ENCODE measurements around the gene ARHGAP5.

The ARHGAP5 gene

GRCh38 chr14:32185097-32185496 lies 108.0 kb downstream of the ARHGAP5 start:
- no peaks in the 10 kb centered on the region for H3K79me2 ChIP-seq (ENCODE audit: low read length)
- H3K9me2 ChIP-seq (replicated peaks; ENCODE audit: insufficient read depth, low read length): no peaks in the 10 kb centered on the region
- no peak for DNase-seq
- TF ChIP-seq CTCF (IDR thresholded peaks at IDR 0.05; ENCODE audit: low read length): no peak
- no peak for TF ChIP-seq EZH2 (optimal IDR thresholded peaks at IDR 0.05; ENCODE audit: low read depth, low read length)
- no peak for TF ChIP-seq EZH2phosphoT487 (IDR thresholded peaks at IDR 0.05; ENCODE audit: low read length)
- H3K9me3 ChIP-seq (replicated peaks; ENCODE audit: insufficient read depth, low read length): no peaks in the 10 kb centered on the region
- peaks cover 14% of the 10 kb centered on the region for H3K4me1 ChIP-seq (ENCODE audit: low read length)
- no peaks in the 10 kb centered on the region for H3K36me3 ChIP-seq (replicated peaks; ENCODE audit: insufficient read depth, low read length)
- H3K9ac ChIP-seq (ENCODE audit: low read length): no peak overlapping the region
- no peak overlapping the region for H3K27ac ChIP-seq (ENCODE audit: low read length)
- H3K4me3 ChIP-seq (ENCODE audit: low read length): no peak overlapping the region
- no peaks in the 10 kb centered on the region for H4K20me1 ChIP-seq (ENCODE audit: insufficient read depth, low read length)
- peaks cover 3% of the 10 kb centered on the region; the same call in 1 of the 2 replicates for H3F3A ChIP-seq (ENCODE audit: insufficient read depth, low read length)
- H3K4me2 ChIP-seq (ENCODE audit: low read depth, low read length): no peak overlapping the region
- H2AFZ ChIP-seq (ENCODE audit: low read length): no peak overlapping the region
- H3K27me3 ChIP-seq (replicated peaks; ENCODE audit: insufficient read depth, low read length): no peaks in the 10 kb centered on the region

DNA sequence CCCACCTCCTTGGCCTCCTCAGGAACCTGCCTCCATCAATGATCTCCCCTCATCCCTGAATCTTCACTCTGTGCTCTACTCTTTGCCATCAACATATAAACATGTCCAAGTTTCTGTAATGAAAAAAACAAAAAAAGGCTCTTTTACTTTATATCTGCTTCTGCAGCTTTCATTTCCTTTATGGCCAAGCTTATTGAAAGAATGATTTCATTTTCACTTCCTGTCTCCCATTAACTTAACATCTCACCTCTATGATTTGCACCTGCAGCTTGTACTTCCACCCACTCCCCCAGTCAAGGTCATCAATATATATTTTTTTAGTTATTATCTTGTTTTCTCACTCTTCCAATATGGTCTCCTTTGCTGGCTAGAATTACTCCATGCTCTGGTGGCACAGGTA lies 109.1 kb downstream of the ARHGAP5 start:
- Histone ChIP-seq H3K79me2 (ENCODE audit: low read length) (no peaks in the 10 kb centered on the region), H3K4me1 (ENCODE audit: low read length) (peaks cover 14% of the 10 kb centered on the region), H3F3A (ENCODE audit: insufficient read depth, low read length) (peaks cover 3% of the 10 kb centered on the region; the same call in 1 of the 2 replicates), H3K36me3 (replicated peaks; ENCODE audit: insufficient read depth, low read length) (no peaks in the 10 kb centered on the region), H3K9ac (ENCODE audit: low read length) (no peak overlapping the region), H3K4me3 (ENCODE audit: low read length) (no peak overlapping the region), H3K27me3 (replicated peaks; ENCODE audit: insufficient read depth, low read length) (no peaks in the 10 kb centered on the region), H4K20me1 (ENCODE audit: insufficient read depth, low read length) (no peaks in the 10 kb centered on the region), H3K9me2 (replicated peaks; ENCODE audit: insufficient read depth, low read length) (no peaks in the 10 kb centered on the region), H3K9me3 (replicated peaks; ENCODE audit: insufficient read depth, low read length) (no peaks in the 10 kb centered on the region), H3K4me2 (ENCODE audit: low read depth, low read length) (peak overlapping the region; percentile 47; the same call in 1 of the 2 replicates), H2AFZ (ENCODE audit: low read length) (0 out of 2 replicates have a peak overlapping the region, but pooled peaks have one; percentile 23), H3K27ac (ENCODE audit: low read length) (peak overlapping the region; percentile 56; the same call in 1 of the 2 replicates)
- peak; percentile 49 for DNase-seq
- no peak for TF ChIP-seq EZH2 (optimal IDR thresholded peaks at IDR 0.05; ENCODE audit: low read depth, low read length)
- no peak for TF ChIP-seq EZH2phosphoT487 (IDR thresholded peaks at IDR 0.05; ENCODE audit: low read length)
- TF ChIP-seq CTCF (IDR thresholded peaks at IDR 0.05; ENCODE audit: low read length): no peak

DNA sequence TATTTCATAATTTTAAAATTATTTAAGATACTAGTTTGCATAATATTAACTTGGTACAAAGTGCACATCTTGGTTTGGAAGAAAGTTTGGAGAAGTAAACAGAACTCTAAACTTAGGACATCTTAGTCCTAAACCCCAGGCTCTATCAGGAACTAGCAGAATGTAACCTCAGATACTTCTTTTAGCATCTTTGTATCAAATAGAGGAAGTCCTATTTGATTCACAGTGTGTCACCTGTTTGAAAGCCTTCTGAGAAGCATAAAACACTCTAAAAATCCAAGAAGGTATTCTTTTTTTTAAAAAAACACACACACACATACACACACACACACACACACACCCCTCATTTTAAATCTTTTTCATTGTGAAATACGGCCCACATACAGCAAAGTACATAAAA lies 112.7 kb downstream of the ARHGAP5 start:
- no peak overlapping the region for H3K4me3 ChIP-seq (ENCODE audit: low read length)
- no peak overlapping the region for H2AFZ ChIP-seq (ENCODE audit: low read length)
- TF ChIP-seq EZH2phosphoT487 (IDR thresholded peaks at IDR 0.05; ENCODE audit: low read length) (no peak), CTCF (IDR thresholded peaks at IDR 0.05; ENCODE audit: low read length) (no peak), EZH2 (optimal IDR thresholded peaks at IDR 0.05; ENCODE audit: low read depth, low read length) (no peak)
- no peak overlapping the region for H3K9ac ChIP-seq (ENCODE audit: low read length)
- H3F3A ChIP-seq (ENCODE audit: insufficient read depth, low read length): peaks cover 3% of the 10 kb centered on the region; the same call in 1 of the 2 replicates
- no peaks in the 10 kb centered on the region for H3K9me2 ChIP-seq (replicated peaks; ENCODE audit: insufficient read depth, low read length)
- H4K20me1 ChIP-seq (ENCODE audit: insufficient read depth, low read length): no peaks in the 10 kb centered on the region
- no peaks in the 10 kb centered on the region for H3K9me3 ChIP-seq (replicated peaks; ENCODE audit: insufficient read depth, low read length)
- no peak for DNase-seq
- peak overlapping the region; percentile 21; the same call in 1 of the 2 replicates for H3K4me2 ChIP-seq (ENCODE audit: low read depth, low read length)
- H3K27ac ChIP-seq (ENCODE audit: low read length): no peak overlapping the region
- no peaks in the 10 kb centered on the region for H3K27me3 ChIP-seq (replicated peaks; ENCODE audit: insufficient read depth, low read length)
- peaks cover 10% of the 10 kb centered on the region for H3K4me1 ChIP-seq (ENCODE audit: low read length)
- no peaks in the 10 kb centered on the region for H3K36me3 ChIP-seq (replicated peaks; ENCODE audit: insufficient read depth, low read length)
- no peaks in the 10 kb centered on the region for H3K79me2 ChIP-seq (ENCODE audit: low read length)
